Stimulated activated CD8-positive, alpha-beta memory T cell treated with anti-CD3 and anti-CD28 coated beads, Interleukin-12 subunit alpha, Interleukin-12 subunit beta, amount 100 ng/mL, for 24 hours (primary cell): Measurements from ENCODE around the gene VTI1A.

Experiments
- DNase-seq: peaks from one replicate; pipeline ENCODE4 v3.0.0-alpha.2; 2020; ENCODE audit errors: extremely low read depth

Gene VTI1A

GRCh38 chr10:112679392-112679791, 232.4 kb downstream of the VTI1A start:
- no peak for DNase-seq

GRCh38 chr10:112680586-112680985, 233.6 kb downstream of the VTI1A start:
- DNase-seq = no peak

- DNase-seq = no peak
Observed at GRCh38 chr10:112687647-112688046, 240.6 kb downstream of the VTI1A start.

- DNase-seq = no peak
Observed at GRCh38 chr10:112689327-112690072, 242.5 kb downstream of the VTI1A start.

- DNase-seq = no peak
Observed at GRCh38 chr10:112695539-112695938, 248.5 kb downstream of the VTI1A start.

- DNase-seq = no peak
Observed at GRCh38 chr10:112696592-112696991, 249.6 kb downstream of the VTI1A start.

- DNase-seq = no peak
Observed at GRCh38 chr10:112698133-112698817, 251.3 kb downstream of the VTI1A start.

GRCh38 chr10:112698818-112699164, 251.8 kb downstream of the VTI1A start:
- no peak for DNase-seq

- DNase-seq = no peak
Observed at GRCh38 chr10:112700215-112700671, 253.2 kb downstream of the VTI1A start.

GRCh38 chr10:112701211-112701877, 254.3 kb downstream of the VTI1A start:
- no peak for DNase-seq

- no peak for DNase-seq
Observed at GRCh38 chr10:112701878-112702255, 254.9 kb downstream of the VTI1A start.

GRCh38 chr10:112706577-112706976, 259.6 kb downstream of the VTI1A start:
- DNase-seq = no peak

GRCh38 chr10:112708461-112708860, 261.4 kb downstream of the VTI1A start:
- DNase-seq = no peak

- DNase-seq = no peak
Observed at GRCh38 chr10:112710528-112710927, 263.5 kb downstream of the VTI1A start.

- DNase-seq = no peak
Observed at GRCh38 chr10:112711366-112711765, 264.4 kb downstream of the VTI1A start.

GRCh38 chr10:112712536-112712935, 265.5 kb downstream of the VTI1A start:
- no peak for DNase-seq

- DNase-seq = no peak
Observed at GRCh38 chr10:112713411-112713810, 266.4 kb downstream of the VTI1A start.

GRCh38 chr10:112715581-112715980, 268.6 kb downstream of the VTI1A start:
- DNase-seq = no peak

- no peak for DNase-seq
Observed at GRCh38 chr10:112716076-112716475, 269.1 kb downstream of the VTI1A start.

- no peak for DNase-seq
Observed at GRCh38 chr10:112716924-112717413, 270.0 kb downstream of the VTI1A start.

- DNase-seq = no peak
Observed at GRCh38 chr10:112720178-112720577, 273.2 kb downstream of the VTI1A start.

- DNase-seq = no peak
Observed at GRCh38 chr10:112721080-112721698, 274.2 kb downstream of the VTI1A start.
